ENCODE results near the gene UBA1.

UBA1 gene

GRCh38 chrX:47214435-47215077, 20.9 kb downstream of the UBA1 start:
- no peak for DNase-seq

GRCh38 chrX:47215291-47215900, 21.8 kb downstream of the UBA1 start:
- DNase-seq: no peak

- no peak for DNase-seq
Observed at GRCh38 chrX:47216393-47216925, 22.8 kb downstream of the UBA1 start.

- peak in 1 of 2 donors; percentile 29 for DNase-seq
Observed at GRCh38 chrX:47217121-47217851, 23.7 kb downstream of the UBA1 start.

GRCh38 chrX:47217852-47218279, 24.2 kb downstream of the UBA1 start:
- DNase-seq: peak; percentile 98 to 100

GRCh38 chrX:47218280-47218919, 24.8 kb downstream of the UBA1 start, which contains the start of gene CDK16:
Gene CDK16 (plus strand): TSS chrX:47218681. CDS start chrX:47223558, 4,877 bp downstream.
- peak; percentile 85 to 89 for DNase-seq

- DNase-seq: peak; percentile 65 to 70
Observed at GRCh38 chrX:47218920-47219815, 25.5 kb downstream of the UBA1 start.

GRCh38 chrX:47221756-47222155, 28.1 kb downstream of the UBA1 start:
- DNase-seq: no peak

GRCh38 chrX:47222751-47223350, 29.2 kb downstream of the UBA1 start:
- no peak for DNase-seq

- no peak for DNase-seq
Observed at GRCh38 chrX:47223476-47224250, 30.0 kb downstream of the UBA1 start.

- no peak for DNase-seq
Observed at GRCh38 chrX:47224266-47224895, 30.8 kb downstream of the UBA1 start.

GRCh38 chrX:47224896-47225290, 31.3 kb downstream of the UBA1 start:
- no peak for DNase-seq

- DNase-seq: no peak
Observed at GRCh38 chrX:47226071-47226470, 32.4 kb downstream of the UBA1 start.

GRCh38 chrX:47226531-47227333, 33.1 kb downstream of the UBA1 start:
- no peak for DNase-seq

- no peak for DNase-seq
Observed at GRCh38 chrX:47227334-47227583, 33.6 kb downstream of the UBA1 start.

GRCh38 chrX:47228550-47229270, 35.1 kb downstream of the UBA1 start:
- no peak for DNase-seq

- no peak for DNase-seq
Observed at GRCh38 chrX:47229427-47229826, 35.8 kb downstream of the UBA1 start.

- DNase-seq: no peak
Observed at GRCh38 chrX:47230136-47230868, 36.7 kb downstream of the UBA1 start.
